Transverse colon (tissue), 4 donors: Measurements from ENCODE around the gene TMEM273.

Source experiments
- CTCF ChIP-seq, 5 experiments: fragments of 200-600 bp in 3 of 5; fragments of 450-650 bp in 2 of 5; sonication (generic) in 3 of 5; IDR thresholded peaks; 1 replicate in 2 of 5; 2 replicates in 3 of 5; pipeline ENCODE4 v1.5.1; 2016 to 2017; ENCODE audit warnings: antibody characterized with exemption in 5 of 5, inconsistent platforms in 3 of 5, mild to moderate bottlenecking in 2 of 5, moderate library complexity in 1 of 5
- POLR2AphosphoS5 ChIP-seq, 3 donors: sonication (generic); formaldehyde crosslinking; IDR thresholded peaks; one replicate each; pipeline ENCODE4 v1.6.1; 2016; ENCODE audit warnings: antibody characterized with exemption in 3 of 3

- TF ChIP-seq CTCF (IDR thresholded peaks at IDR 0.05) (no peak), POLR2AphosphoS5 (IDR thresholded peaks at IDR 0.05) (no peak)
Observed at GRCh38 chr10:49218480-49218879, 30.3 kb upstream of the TMEM273 start.
